ENCODE data around the gene ALPI. TPM values are rescaled to one million over a fixed set of nuclear protein-coding genes. Genes with fewer than 3 reads are reported as not detected.
A peak's percentile ranks its signal among the peaks of the same experiment; 100 is the strongest.

ALPI gene
- total and polyA plus RNA-seq, 12 donors = not detected

- WGBS, 4 donors = 89 to 96% (median 93%) methylated on average over 7 to 12 of the region's 12 CpGs
Observed at GRCh38 chr2:232415736-232416520, 40.0 kb upstream of the ALPI start.

GRCh38 chr2:232416521-232417470 lies 39.2 kb upstream of the ALPI start:
- no peaks in the 10 kb centered on the region for H3K9me3 ChIP-seq (replicated peaks in 1 of 3)
- no peak overlapping the region for H3K27ac ChIP-seq
- H3K4me3 ChIP-seq = no peak overlapping the region
- H3K4me1 ChIP-seq (replicated peaks in 1 of 2) = peaks cover 0 to 19% of the 10 kb centered on the region in 2 donors
- no peaks in the 10 kb centered on the region for H3K36me3 ChIP-seq (replicated peaks in 1 of 2)
- WGBS, 4 donors = 80 to 94% (median 91%) methylated on average over 8 to 17 of the region's 17 CpGs
- no peak for TF ChIP-seq CTCF (IDR thresholded peaks at IDR 0.05)
- TF ChIP-seq POLR2A (IDR thresholded peaks at IDR 0.05) = no peak
- peaks cover 44% of the 10 kb centered on the region for H3K27me3 ChIP-seq
- intact Hi-C loops (cut with DNase I) = no loop called here
- DNase-seq = no peak

More at GRCh38 chr2:232415736-232416520, 40.0 kb upstream of the ALPI start:
- no peaks in the 10 kb centered on the region for H3K36me3 ChIP-seq (replicated peaks in 1 of 2)
- TF ChIP-seq CTCF (IDR thresholded peaks at IDR 0.05) (no peak), POLR2A (IDR thresholded peaks at IDR 0.05) (no peak)
- intact Hi-C loops (cut with DNase I) = no loop called here
- no peak for DNase-seq
- no peak overlapping the region for H3K27ac ChIP-seq
- H3K4me1 ChIP-seq (replicated peaks in 1 of 2) = peaks cover 0 to 18% of the 10 kb centered on the region in 2 donors
- H3K27me3 ChIP-seq = peaks cover 35% of the 10 kb centered on the region
- no peaks in the 10 kb centered on the region for H3K9me3 ChIP-seq (replicated peaks in 1 of 3)
- H3K4me3 ChIP-seq = no peak overlapping the region

GRCh38 chr2:232417489-232417888 lies 38.5 kb upstream of the ALPI start:
- peak in 5 of 7 donors; percentile 47 to 80 (median 67) for DNase-seq
- WGBS, 4 donors = 0 to 71% (median 53%) methylated on average over 1 to 5 of the region's 5 CpGs; no CpG with 5 or more reads in 1 of the 4 donors
- Histone ChIP-seq H3K4me3 (no peak overlapping the region), H3K27me3 (peaks cover 49% of the 10 kb centered on the region), H3K4me1 (replicated peaks in 1 of 2) (peaks cover 0 to 19% of the 10 kb centered on the region in 2 donors), H3K27ac (no peak overlapping the region), H3K9me3 (replicated peaks in 1 of 3) (no peaks in the 10 kb centered on the region), H3K36me3 (replicated peaks in 1 of 2) (no peaks in the 10 kb centered on the region)
- TF ChIP-seq CTCF (IDR thresholded peaks at IDR 0.05) (no peak), POLR2A (IDR thresholded peaks at IDR 0.05) (no peak)
- intact Hi-C loops (cut with DNase I) = no loop called here

- H3K27me3 ChIP-seq = peaks cover 52% of the 10 kb centered on the region
- DNase-seq = no peak
- WGBS, 4 donors = 63 to 87% (median 78%) methylated on average over 1 to 6 of the region's 6 CpGs
Observed at GRCh38 chr2:232418056-232418455, 37.9 kb upstream of the ALPI start.

More at GRCh38 chr2:232418056-232418455, 37.9 kb upstream of the ALPI start:
- intact Hi-C loops (cut with DNase I) = no loop called here
- H3K4me3 ChIP-seq = no peak overlapping the region
- peaks cover 0 to 19% of the 10 kb centered on the region in 2 donors for H3K4me1 ChIP-seq (replicated peaks in 1 of 2)
- TF ChIP-seq POLR2A (IDR thresholded peaks at IDR 0.05) (no peak), CTCF (IDR thresholded peaks at IDR 0.05) (no peak)
- no peaks in the 10 kb centered on the region for H3K9me3 ChIP-seq (replicated peaks in 1 of 3)
- no peak overlapping the region for H3K27ac ChIP-seq
- no peaks in the 10 kb centered on the region for H3K36me3 ChIP-seq (replicated peaks in 1 of 2)
